ENCODE results near the gene UBE2D1. TPM values are rescaled to one million over a fixed set of nuclear protein-coding genes. Genes with fewer than 3 reads are reported as not detected.

Gene UBE2D1
- total and polyA plus RNA-seq, 2 of the 13 experiments (the other 11 are each of a cell fraction or from before 2014, with no cell fraction given): 6.2 to 13.8 TPM

DNA sequence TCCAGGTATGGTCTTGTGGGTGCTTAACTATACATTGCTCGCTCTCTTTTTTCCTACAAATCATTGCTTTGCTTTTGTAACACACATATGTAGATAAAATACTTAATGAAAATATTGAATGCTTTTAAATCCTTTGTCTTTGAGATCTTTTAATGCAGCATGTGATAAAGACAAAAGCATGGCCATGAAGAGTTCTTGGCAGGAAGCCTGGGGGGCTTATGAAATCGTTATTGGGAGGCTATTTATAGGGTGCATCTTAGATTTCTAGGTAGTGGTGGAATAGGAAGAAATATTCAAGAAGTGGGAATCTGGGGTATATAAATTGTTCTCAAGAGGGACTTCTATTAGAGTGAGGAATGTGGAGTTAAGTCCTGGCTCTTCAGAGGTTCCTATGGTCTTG, 21.9 kb downstream of the UBE2D1 start (continued):
- TF ChIP-seq, protein P1, sequence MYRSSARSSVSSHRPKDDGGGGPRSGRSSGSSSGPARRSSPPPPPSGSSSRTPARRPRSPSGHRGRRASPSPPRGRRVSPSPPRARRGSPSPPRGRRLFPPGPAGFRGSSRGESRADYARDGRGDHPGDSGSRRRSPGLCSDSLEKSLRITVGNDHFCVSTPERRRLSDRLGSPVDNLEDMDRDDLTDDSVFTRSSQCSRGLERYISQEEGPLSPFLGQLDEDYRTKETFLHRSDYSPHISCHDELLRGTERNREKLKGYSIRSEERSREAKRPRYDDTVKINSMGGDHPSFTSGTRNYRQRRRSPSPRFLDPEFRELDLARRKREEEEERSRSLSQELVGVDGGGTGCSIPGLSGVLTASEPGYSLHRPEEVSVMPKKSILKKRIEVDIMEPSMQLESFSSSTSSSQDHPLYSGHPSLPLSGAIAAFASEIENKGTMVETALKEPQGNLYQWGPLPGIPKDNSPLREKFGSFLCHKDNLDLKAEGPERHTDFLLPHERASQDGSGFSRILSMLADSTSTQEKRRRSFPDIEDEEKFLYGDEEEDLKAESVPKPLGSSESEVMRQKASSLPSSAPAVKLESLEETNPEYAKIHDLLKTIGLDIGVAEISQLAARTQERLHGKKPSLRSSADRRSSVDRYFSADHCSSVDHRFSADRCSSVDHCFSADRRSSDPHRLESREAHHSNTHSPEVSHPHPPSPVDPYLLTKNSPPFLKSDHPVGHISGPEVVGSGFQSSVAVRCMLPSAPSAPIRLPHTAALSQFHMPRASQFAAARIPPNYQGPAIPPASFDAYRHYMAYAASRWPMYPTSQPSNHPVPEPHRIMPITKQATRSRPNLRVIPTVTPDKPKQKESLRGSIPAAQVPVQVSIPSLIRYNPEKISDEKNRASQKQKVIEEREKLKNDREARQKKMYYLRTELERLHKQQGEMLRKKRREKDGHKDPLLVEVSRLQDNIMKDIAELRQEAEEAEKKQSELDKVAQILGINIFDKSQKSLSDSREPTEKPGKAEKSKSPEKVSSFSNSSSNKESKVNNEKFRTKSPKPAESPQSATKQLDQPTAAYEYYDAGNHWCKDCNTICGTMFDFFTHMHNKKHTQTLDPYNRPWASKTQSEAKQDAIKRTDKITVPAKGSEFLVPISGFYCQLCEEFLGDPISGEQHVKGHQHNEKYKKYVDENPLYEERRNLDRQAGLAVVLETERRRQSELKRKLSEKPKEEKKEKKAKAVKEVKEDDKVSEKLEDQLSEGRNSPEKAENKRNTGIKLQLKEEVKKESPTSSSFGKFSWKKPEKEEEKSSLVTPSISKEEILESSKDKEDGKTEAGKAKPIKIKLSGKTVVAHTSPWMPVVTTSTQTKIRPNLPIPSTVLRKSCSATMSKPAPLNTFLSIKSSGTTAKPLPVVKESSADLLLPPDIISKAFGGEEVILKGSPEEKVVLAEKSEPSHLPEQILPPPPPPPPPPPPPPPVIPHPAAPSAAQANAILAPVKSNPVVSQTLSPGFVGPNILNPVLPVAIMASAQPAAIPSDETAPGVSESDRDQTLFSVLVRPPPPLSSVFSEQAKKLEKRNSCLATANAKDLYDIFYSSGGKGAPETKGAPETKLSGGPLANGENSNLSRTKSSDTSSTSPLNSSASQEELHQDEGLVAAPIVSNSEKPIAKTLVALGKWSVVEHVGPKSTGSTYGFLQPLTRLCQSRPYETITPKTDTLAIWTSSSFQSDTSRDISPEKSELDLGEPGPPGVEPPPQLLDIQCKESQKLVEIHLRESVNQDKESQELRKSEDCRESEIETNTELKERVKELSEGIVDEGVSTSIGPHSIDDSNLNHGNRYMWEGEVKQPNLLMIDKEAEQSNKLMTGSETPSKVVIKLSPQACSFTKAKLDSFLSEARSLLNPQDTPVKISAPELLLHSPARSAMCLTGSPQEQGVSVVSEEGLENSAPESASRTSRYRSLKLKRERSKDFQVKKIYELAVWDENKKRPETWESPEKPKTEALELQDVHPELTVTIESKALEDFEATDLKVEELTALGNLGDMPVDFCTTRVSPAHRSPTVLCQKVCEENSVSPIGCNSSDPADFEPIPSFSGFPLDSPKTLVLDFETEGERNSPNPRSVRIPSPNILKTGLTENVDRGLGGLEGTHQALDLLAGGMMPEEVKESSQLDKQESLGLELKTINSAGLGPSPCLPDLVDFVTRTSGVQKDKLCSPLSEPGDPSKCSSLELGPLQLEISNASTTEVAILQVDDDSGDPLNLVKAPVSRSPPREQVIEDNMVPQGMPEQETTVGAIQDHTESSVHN (CRISPR knock-in tag; IDR thresholded peaks at IDR 0.05): no peak

DNA sequence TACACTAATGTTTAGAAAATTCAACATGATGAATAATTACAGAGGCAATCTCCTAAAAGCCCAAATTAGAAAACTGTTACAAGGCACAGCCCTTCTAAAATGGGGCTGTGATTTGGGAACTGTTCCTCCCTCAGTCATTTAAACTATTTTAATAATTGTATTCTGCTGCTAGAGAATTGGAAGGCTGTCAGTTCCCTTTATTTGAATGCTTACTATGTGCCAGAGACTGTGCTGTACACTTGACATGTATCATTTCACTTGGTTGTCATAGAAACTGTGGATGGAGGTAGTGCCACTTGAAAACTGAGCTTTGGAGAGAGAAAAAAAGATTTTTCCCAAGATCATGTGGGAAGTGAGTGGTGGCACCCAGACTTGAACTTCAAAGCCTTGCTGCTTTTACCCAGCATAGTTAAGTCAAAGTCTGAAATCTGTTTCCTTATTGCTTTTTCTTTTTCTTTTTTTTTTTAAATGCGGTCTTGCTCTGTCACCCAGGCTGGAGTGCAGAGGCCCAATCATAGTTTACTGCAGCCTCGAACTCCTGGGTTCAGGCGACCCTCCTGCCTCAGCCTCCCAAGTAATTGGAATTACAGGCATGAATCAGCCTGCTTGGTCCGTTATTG, 23.6 kb downstream of the UBE2D1 start:
- peaks cover 8% of the 10 kb centered on the region for H3K79me2 ChIP-seq (ENCODE audit: insufficient read depth, low read length)
- ChIA-PET POLR2A (interaction anchor here (1.0 kb wide), 1 partner anchor 23 kb away, joined by 4 read pairs; the partner anchor contains the start of gene UBE2D1), CTCF (ENCODE audit: low intra/inter-chr PET ratio, low total read pairs) (no interaction called here)
- no peak for ATAC-seq
- no peak for FAIRE-seq
- peaks cover 0 to 3% of the 10 kb centered on the region in 2 experiments; a peak in 2 of 5 replicates for H3K36me3 ChIP-seq (replicated peaks in 1 of 2; ENCODE audit: control insufficient read depth in 1 of 2, insufficient read depth in 2 of 2, low read length in 2 of 2)
- no peaks in the 10 kb centered on the region for H3K9me3 ChIP-seq (ENCODE audit: low read length)
- BruUV-seq (replicated peaks): no TSS peak
- no peak overlapping the region for H3K4me2 ChIP-seq (ENCODE audit: low read depth, low read length)
- no peak overlapping the region for H2AFZ ChIP-seq (ENCODE audit: low read length)
- no peaks in the 10 kb centered on the region for H4K20me1 ChIP-seq (ENCODE audit: insufficient read depth, low read length)
- H3K9ac ChIP-seq (ENCODE audit: insufficient read depth, low read depth, low read length): no peak overlapping the region
- H3K27ac ChIP-seq (ENCODE audit: extremely low read length, insufficient read depth, low read length): no peak overlapping the region
- no peak overlapping the region for H3K4me3 ChIP-seq (replicated peaks in 1 of 3; ENCODE audit: insufficient read depth in 1 of 3, low read depth in 2 of 3, low read length in 3 of 3)
- no peak for DNase-seq (ENCODE audit: low spot score)
- H3K4me1 ChIP-seq (ENCODE audit: insufficient read depth, low read length): no peaks in the 10 kb centered on the region
- intact Hi-C loops (cut with micrococcal nuclease; ENCODE audit: unreplicated experiment): no loop called here
- 97% methylated on average over 4 of the region's 4 CpGs for WGBS (ENCODE audit: low lambda C conversion rate)
- in situ Hi-C loops (cut with HindIII; ENCODE audit: extremely low pct_ligation_motif_present, low pct_unique_long_range_greater_than_20kb): no loop called here
- H3K27me3 ChIP-seq (ENCODE audit: control insufficient read depth in 1 of 2, insufficient read depth in 2 of 2, low read length in 2 of 2): no peaks in the 10 kb centered on the region
- TF ChIP-seq ZNF841 (CRISPR knock-in tag; IDR thresholded peaks at IDR 0.05; ENCODE audit: borderline replicate concordance) (no peak), ZNF572 (CRISPR knock-in tag; IDR thresholded peaks at IDR 0.05) (no peak), TSC22D2 (CRISPR knock-in tag; IDR thresholded peaks at IDR 0.05; ENCODE audit: borderline replicate concordance) (no peak), ZNF672 (CRISPR knock-in tag; IDR thresholded peaks at IDR 0.05) (no peak), TBX2 (CRISPR knock-in tag; IDR thresholded peaks at IDR 0.05; ENCODE audit: borderline replicate concordance) (no peak), HDAC1 (CRISPR knock-in tag; IDR thresholded peaks at IDR 0.05) (no peak), NFIB (CRISPR knock-in tag; IDR thresholded peaks at IDR 0.05; ENCODE audit: borderline replicate concordance) (no peak), NCOR1 (IDR thresholded peaks at IDR 0.05; ENCODE audit: borderline replicate concordance, low read length) (no peak), ZNF644 (CRISPR knock-in tag; IDR thresholded peaks at IDR 0.05; ENCODE audit: low read depth) (no peak), AKAP8 (CRISPR knock-in tag; IDR thresholded peaks at IDR 0.05) (no peak)
- TF ChIP-seq, protein P2, sequence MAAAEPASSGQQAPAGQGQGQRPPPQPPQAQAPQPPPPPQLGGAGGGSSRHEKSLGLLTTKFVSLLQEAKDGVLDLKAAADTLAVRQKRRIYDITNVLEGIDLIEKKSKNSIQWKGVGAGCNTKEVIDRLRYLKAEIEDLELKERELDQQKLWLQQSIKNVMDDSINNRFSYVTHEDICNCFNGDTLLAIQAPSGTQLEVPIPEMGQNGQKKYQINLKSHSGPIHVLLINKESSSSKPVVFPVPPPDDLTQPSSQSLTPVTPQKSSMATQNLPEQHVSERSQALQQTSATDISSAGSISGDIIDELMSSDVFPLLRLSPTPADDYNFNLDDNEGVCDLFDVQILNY (CRISPR knock-in tag; conservative IDR thresholded peaks at IDR 0.05): no peak

Data from HepG2 (cell line).